ENCODE measurements around the gene AJUBA.

DNA sequence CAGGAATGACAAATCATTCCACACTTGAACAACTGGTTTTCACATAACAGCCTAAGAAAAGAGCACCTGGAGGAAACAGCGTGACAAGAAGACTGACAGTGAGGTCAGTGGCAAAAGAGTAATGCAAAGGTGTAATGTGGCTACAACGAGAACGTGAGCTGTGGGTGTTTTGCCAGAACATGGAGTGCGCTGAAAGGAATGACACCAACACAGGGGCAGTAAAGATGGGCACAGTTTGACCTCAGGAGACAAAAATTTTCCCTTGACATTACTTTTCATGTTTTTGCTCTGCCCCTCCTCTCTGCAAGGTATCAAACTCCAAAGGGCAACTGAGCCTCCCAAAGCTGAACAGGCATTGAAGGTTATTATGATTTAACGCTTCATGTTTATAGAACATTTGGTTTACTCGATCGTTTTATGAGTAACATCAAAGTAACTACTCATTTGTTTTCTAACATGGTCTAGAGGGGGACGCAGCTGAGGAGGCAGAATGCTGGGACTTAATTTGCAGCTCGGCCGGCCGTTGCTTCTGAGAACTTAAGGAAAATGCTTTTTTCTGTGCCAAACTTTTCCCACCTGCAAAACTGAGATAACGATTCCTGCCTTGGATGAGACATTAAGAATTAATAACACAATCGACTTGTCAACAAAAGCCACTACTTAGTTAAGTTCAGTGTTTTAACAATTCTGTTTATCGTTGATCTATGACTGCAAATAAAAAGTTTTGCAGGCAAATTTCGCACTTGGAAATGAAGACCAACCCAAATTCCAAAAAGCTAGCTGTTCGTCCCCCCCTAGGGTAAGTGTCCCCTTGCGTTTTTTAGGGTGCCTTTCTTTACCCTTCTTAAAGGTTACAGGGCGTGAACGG, 26.4 kb downstream of the AJUBA start:
- TF ChIP-seq, protein P1, sequence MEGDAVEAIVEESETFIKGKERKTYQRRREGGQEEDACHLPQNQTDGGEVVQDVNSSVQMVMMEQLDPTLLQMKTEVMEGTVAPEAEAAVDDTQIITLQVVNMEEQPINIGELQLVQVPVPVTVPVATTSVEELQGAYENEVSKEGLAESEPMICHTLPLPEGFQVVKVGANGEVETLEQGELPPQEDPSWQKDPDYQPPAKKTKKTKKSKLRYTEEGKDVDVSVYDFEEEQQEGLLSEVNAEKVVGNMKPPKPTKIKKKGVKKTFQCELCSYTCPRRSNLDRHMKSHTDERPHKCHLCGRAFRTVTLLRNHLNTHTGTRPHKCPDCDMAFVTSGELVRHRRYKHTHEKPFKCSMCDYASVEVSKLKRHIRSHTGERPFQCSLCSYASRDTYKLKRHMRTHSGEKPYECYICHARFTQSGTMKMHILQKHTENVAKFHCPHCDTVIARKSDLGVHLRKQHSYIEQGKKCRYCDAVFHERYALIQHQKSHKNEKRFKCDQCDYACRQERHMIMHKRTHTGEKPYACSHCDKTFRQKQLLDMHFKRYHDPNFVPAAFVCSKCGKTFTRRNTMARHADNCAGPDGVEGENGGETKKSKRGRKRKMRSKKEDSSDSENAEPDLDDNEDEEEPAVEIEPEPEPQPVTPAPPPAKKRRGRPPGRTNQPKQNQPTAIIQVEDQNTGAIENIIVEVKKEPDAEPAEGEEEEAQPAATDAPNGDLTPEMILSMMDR (IDR thresholded peaks at IDR 0.05), result no peak
- TF ChIP-seq POLR2A (IDR thresholded peaks at IDR 0.05) (no peak), POLR2AphosphoS5 (IDR thresholded peaks at IDR 0.05) (no peak)
